Trophoblast cell (in vitro differentiated cells and primary cell): Measurements from ENCODE around the gene RPL37A.

ENCODE experiments used
- DNase-seq, 2 donors: peaks; one replicate each; pipeline ENCODE4 v3.0.0-alpha.2; 2016
- H2AFZ ChIP-seq: 2 replicates; pipeline ENCODE4 v1.6.1; 2013; ENCODE audit warnings: low read length, moderate library complexity, mild to moderate bottlenecking; ENCODE audit not compliant: insufficient read depth, poor library complexity
- H2AK5ac ChIP-seq: 2 replicates; pipeline ENCODE4 v1.6.1; 2013; ENCODE audit warnings: mild to moderate bottlenecking, low read length
- H2BK120ac ChIP-seq: 2 replicates; pipeline ENCODE4 v1.6.1; 2013; ENCODE audit warnings: low read length, mild to moderate bottlenecking, moderate library complexity; ENCODE audit not compliant: insufficient read depth, poor library complexity
- H2BK12ac ChIP-seq: 2 replicates; pipeline ENCODE4 v1.6.1; 2013; ENCODE audit warnings: mild to moderate bottlenecking, low read length, moderate library complexity
- H2BK5ac ChIP-seq: 2 replicates; pipeline ENCODE4 v1.6.1; 2013; ENCODE audit warnings: low read length, low read depth, moderate library complexity, mild to moderate bottlenecking; ENCODE audit not compliant: poor library complexity
- H3K14ac ChIP-seq: 2 replicates; pipeline ENCODE4 v1.6.1; 2013; ENCODE audit warnings: mild to moderate bottlenecking, low read length
- H3K18ac ChIP-seq: 2 replicates; pipeline ENCODE4 v1.6.1; 2013; ENCODE audit warnings: mild to moderate bottlenecking, low read length
- H3K23ac ChIP-seq: 2 replicates; pipeline ENCODE4 v1.6.1; 2013; ENCODE audit warnings: low read length
- H3K27ac ChIP-seq: 2 replicates; pipeline ENCODE4 v1.5.1; 2013; ENCODE audit warnings: low read depth, mild to moderate bottlenecking, inconsistent platforms, low read length, moderate library complexity
- H3K27me3 ChIP-seq: 2 replicates; pipeline ENCODE4 v1.6.1; 2013; ENCODE audit warnings: inconsistent platforms, mild to moderate bottlenecking, low read length, moderate library complexity; ENCODE audit not compliant: insufficient read depth
- H3K36me3 ChIP-seq, 2 experiments: 1 replicate in 1 of 2; 2 replicates in 1 of 2; pipeline ENCODE4 v1.6.1; 2013; ENCODE audit warnings: low read length in 2 of 2, mild to moderate bottlenecking in 2 of 2, moderate library complexity in 1 of 2; ENCODE audit not compliant: insufficient read depth in 2 of 2, control insufficient read depth in 1 of 2
- H3K4ac ChIP-seq: 2 replicates; pipeline ENCODE4 v1.6.1; 2013; ENCODE audit warnings: low read depth, mild to moderate bottlenecking, low read length, moderate library complexity
- H3K4me1 ChIP-seq, 2 experiments: 1 replicate in 1 of 2; 2 replicates in 1 of 2; pipeline ENCODE4 v1.6.1; 2013; ENCODE audit warnings: low read length in 2 of 2, mild to moderate bottlenecking in 2 of 2, moderate library complexity in 1 of 2; ENCODE audit not compliant: insufficient read depth in 2 of 2, control insufficient read depth in 1 of 2
- H3K4me2 ChIP-seq: 2 replicates; pipeline ENCODE4 v1.6.1; 2013; ENCODE audit warnings: inconsistent platforms, mild to moderate bottlenecking, low read length, moderate library complexity
- H3K4me3 ChIP-seq: 2 replicates; pipeline ENCODE4 v1.5.1; 2013; ENCODE audit warnings: mild to moderate bottlenecking, low read depth, low read length, inconsistent platforms
- H3K79me1 ChIP-seq: one replicate; pipeline ENCODE4 v1.6.1; 2013; ENCODE audit warnings: low read length
- H3K79me2 ChIP-seq: 2 replicates; pipeline ENCODE4 v1.6.1; 2013; ENCODE audit warnings: low read length, mild to moderate bottlenecking; ENCODE audit not compliant: control insufficient read depth, insufficient read depth, poor library complexity
- H3K9ac ChIP-seq: 2 replicates; pipeline ENCODE4 v1.6.1; 2013; ENCODE audit warnings: mild to moderate bottlenecking, low read length
- H3K9me3 ChIP-seq: 2 replicates; pipeline ENCODE4 v1.6.1; 2013; ENCODE audit warnings: low read depth, mild to moderate bottlenecking, control low read depth, inconsistent platforms, low read length; ENCODE audit not compliant: insufficient read depth
- H4K12ac ChIP-seq: 2 replicates; pipeline ENCODE4 v1.6.1; 2013; ENCODE audit warnings: low read depth, mild to moderate bottlenecking, low read length, moderate library complexity
- H4K8ac ChIP-seq: 2 replicates; pipeline ENCODE4 v1.6.1; 2013; ENCODE audit warnings: low read depth, mild to moderate bottlenecking, low read length, moderate library complexity
- H4K91ac ChIP-seq: one replicate; pipeline ENCODE4 v1.6.1; 2013; ENCODE audit warnings: low read depth, mild to moderate bottlenecking, low read length, moderate library complexity
- WGBS: extraction: QIAGEN DNeasy Blood & Tissue Kit; methylation state at CpG from one replicate; pipeline ENCODE4 v1.1.7; 2013; ENCODE audit warnings: missing lambda C conversion rate; ENCODE audit not compliant: insufficient read length, insufficient coverage; ENCODE audit errors: extremely low coverage; 5-methylcytosine and 5-hydroxymethylcytosine counted together

Gene RPL37A

GRCh38 chr2:216540920-216541319, 42.3 kb downstream of the RPL37A start:
- no peak overlapping the region for H3K9ac ChIP-seq
- no peak overlapping the region for H2BK120ac ChIP-seq
- H3K36me3 ChIP-seq: peaks cover 1 to 3% of the 10 kb centered on the region in 2 experiments
- H4K12ac ChIP-seq: no peak overlapping the region
- no peak overlapping the region for H2BK5ac ChIP-seq
- H3K79me1 ChIP-seq: no peaks in the 10 kb centered on the region
- no peak overlapping the region for H3K4ac ChIP-seq
- H3K27ac ChIP-seq: no peak overlapping the region
- H3K9me3 ChIP-seq: peaks cover 4% of the 10 kb centered on the region
- no peaks in the 10 kb centered on the region for H3K79me2 ChIP-seq
- no peak overlapping the region for H2AFZ ChIP-seq
- H3K27me3 ChIP-seq: no peaks in the 10 kb centered on the region
- no peak for DNase-seq
- peaks cover 14 to 19% of the 10 kb centered on the region in 2 experiments for H3K4me1 ChIP-seq
- no CpG with 5 or more reads among the region's 6 CpGs for WGBS
- H2BK12ac ChIP-seq: no peak overlapping the region
- H3K18ac ChIP-seq: no peak overlapping the region
- H3K4me3 ChIP-seq: no peak overlapping the region
- H3K4me2 ChIP-seq: no peak overlapping the region
- H3K23ac ChIP-seq: no peak overlapping the region
- no peak overlapping the region for H4K91ac ChIP-seq
- no peak overlapping the region for H2AK5ac ChIP-seq
- H3K14ac ChIP-seq: no peak overlapping the region
- no peak overlapping the region for H4K8ac ChIP-seq

GRCh38 chr2:216541505-216541904, 42.9 kb downstream of the RPL37A start:
- Histone ChIP-seq H3K27ac (no peak overlapping the region), H3K23ac (no peak overlapping the region), H3K14ac (no peak overlapping the region), H4K8ac (no peak overlapping the region), H2BK5ac (no peak overlapping the region), H3K79me1 (no peaks in the 10 kb centered on the region), H3K79me2 (no peaks in the 10 kb centered on the region), H3K4me3 (no peak overlapping the region), H3K4ac (no peak overlapping the region), H2AFZ (no peak overlapping the region), H2BK120ac (no peak overlapping the region), H3K36me3 (peaks cover 1 to 3% of the 10 kb centered on the region in 2 experiments), H3K9me3 (peaks cover 4% of the 10 kb centered on the region), H3K18ac (no peak overlapping the region), H3K27me3 (no peaks in the 10 kb centered on the region), H3K4me2 (no peak overlapping the region), H4K12ac (no peak overlapping the region), H3K9ac (no peak overlapping the region), H2AK5ac (no peak overlapping the region), H4K91ac (no peak overlapping the region), H3K4me1 (peaks cover 11 to 15% of the 10 kb centered on the region in 2 experiments), H2BK12ac (no peak overlapping the region)
- no CpG with 5 or more reads among the region's 3 CpGs for WGBS
- no peak for DNase-seq

- Histone ChIP-seq H3K79me1 (no peaks in the 10 kb centered on the region), H3K9ac (no peak overlapping the region), H3K79me2 (no peaks in the 10 kb centered on the region), H2BK5ac (no peak overlapping the region), H3K27ac (no peak overlapping the region), H3K23ac (no peak overlapping the region), H4K91ac (no peak overlapping the region), H3K4me2 (no peak overlapping the region), H2AFZ (no peak overlapping the region), H2BK12ac (no peak overlapping the region), H3K4me1 (peaks cover 11% of the 10 kb centered on the region in 2 experiments), H3K36me3 (peaks cover 0 to 1% of the 10 kb centered on the region in 2 experiments), H4K12ac (no peak overlapping the region), H3K18ac (no peak overlapping the region), H3K4ac (no peak overlapping the region), H3K14ac (no peak overlapping the region), H4K8ac (no peak overlapping the region), H2BK120ac (no peak overlapping the region), H3K4me3 (no peak overlapping the region), H3K27me3 (no peaks in the 10 kb centered on the region), H3K9me3 (no peaks in the 10 kb centered on the region), H2AK5ac (no peak overlapping the region)
- WGBS: no CpG with 5 or more reads among the region's 4 CpGs
- no peak for DNase-seq
Observed at GRCh38 chr2:216545359-216545758, 46.7 kb downstream of the RPL37A start.

GRCh38 chr2:216546241-216546640, 47.6 kb downstream of the RPL37A start:
- H3K79me1 ChIP-seq: no peaks in the 10 kb centered on the region
- no peak overlapping the region for H3K9ac ChIP-seq
- no peak overlapping the region for H4K8ac ChIP-seq
- no CpG with 5 or more reads among the region's 3 CpGs for WGBS
- H3K18ac ChIP-seq: no peak overlapping the region
- DNase-seq: no peak
- H3K14ac ChIP-seq: no peak overlapping the region
- no peak overlapping the region for H4K91ac ChIP-seq
- no peaks in the 10 kb centered on the region for H3K79me2 ChIP-seq
- no peak overlapping the region for H2BK5ac ChIP-seq
- no peak overlapping the region for H4K12ac ChIP-seq
- H3K9me3 ChIP-seq: no peaks in the 10 kb centered on the region
- H3K27me3 ChIP-seq: no peaks in the 10 kb centered on the region
- no peak overlapping the region for H2BK120ac ChIP-seq
- no peak overlapping the region for H3K23ac ChIP-seq
- H3K4me3 ChIP-seq: no peak overlapping the region
- H3K4me2 ChIP-seq: no peak overlapping the region
- H3K4me1 ChIP-seq: peaks cover 2% of the 10 kb centered on the region in 2 experiments
- no peak overlapping the region for H2AFZ ChIP-seq
- H3K27ac ChIP-seq: no peak overlapping the region
- peaks cover 0 to 1% of the 10 kb centered on the region in 2 experiments for H3K36me3 ChIP-seq
- H3K4ac ChIP-seq: no peak overlapping the region
- H2AK5ac ChIP-seq: no peak overlapping the region
- H2BK12ac ChIP-seq: no peak overlapping the region
